ENCODE measurements around the gene RBL1. TPM values are rescaled to one million over a fixed set of nuclear protein-coding genes. Genes with fewer than 3 reads are reported as not detected.
"Not testable (repeated sequence)": the region's sequence is repeated elsewhere in the genome, so short reads cannot be mapped to it uniquely, and the experiment has no call there.

Gene RBL1
- total RNA-seq, 2 donors from 2014 or later: 38.3 to 44.1 TPM

DNA sequence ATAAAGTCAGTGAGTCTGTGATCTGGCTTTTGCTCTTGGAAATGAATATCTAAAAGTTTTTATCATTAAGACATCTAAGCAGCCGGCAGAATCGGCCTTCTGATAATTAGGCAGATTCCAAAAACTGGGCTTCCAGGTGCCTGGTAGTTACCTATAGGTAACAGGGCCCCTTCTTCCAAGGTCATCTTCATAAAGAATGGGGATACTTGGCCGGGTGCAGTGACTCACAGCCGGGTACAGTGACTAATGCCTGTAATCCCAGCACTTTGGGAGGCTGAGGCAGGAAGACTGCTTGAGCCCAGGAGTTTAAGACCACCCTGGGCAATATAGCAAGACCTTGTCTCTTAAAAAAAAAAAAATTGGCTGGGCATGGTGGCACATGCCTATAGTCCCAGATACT is 12.9 kb upstream of the RBL1 start:
- Mint-ChIP-seq H3K36me3 (ENCODE audit: insufficient read depth in 2 of 2) (no peaks in the 10 kb centered on the region), H3K9me3 (no peaks in the 10 kb centered on the region), H3K27me3 (ENCODE audit: low read depth) (no peaks in the 10 kb centered on the region), H3K27ac (no peak overlapping the region), H3K4me1 (ENCODE audit: low read depth) (no peaks in the 10 kb centered on the region), H3K4me3 (no peak overlapping the region)
- ATAC-seq (replicated peaks in 1 of 2) (no peak), DNase-seq (no peak)

DNA sequence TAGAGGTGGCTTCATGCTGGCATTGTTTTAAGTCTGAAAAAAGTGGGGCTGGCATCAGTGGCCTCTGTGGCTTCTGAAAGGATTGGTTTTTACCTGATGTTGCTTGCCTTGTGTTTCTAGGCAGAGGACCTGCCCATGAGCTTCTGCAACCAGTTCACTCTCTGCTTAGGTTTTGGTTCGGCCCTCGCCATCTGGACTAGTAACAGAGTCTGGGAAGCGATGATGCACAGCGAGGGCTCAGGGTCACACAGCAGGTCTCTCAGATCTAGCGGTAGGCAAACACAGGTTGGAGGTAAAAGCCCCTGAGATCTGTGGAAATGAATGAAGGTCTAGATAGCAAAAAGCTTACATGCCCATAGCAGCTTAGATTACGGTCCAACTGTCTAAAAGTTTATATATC is 6.8 kb upstream of the RBL1 start:
- H3K36me3 Mint-ChIP-seq (ENCODE audit: insufficient read depth in 2 of 2): no peaks in the 10 kb centered on the region

DNA sequence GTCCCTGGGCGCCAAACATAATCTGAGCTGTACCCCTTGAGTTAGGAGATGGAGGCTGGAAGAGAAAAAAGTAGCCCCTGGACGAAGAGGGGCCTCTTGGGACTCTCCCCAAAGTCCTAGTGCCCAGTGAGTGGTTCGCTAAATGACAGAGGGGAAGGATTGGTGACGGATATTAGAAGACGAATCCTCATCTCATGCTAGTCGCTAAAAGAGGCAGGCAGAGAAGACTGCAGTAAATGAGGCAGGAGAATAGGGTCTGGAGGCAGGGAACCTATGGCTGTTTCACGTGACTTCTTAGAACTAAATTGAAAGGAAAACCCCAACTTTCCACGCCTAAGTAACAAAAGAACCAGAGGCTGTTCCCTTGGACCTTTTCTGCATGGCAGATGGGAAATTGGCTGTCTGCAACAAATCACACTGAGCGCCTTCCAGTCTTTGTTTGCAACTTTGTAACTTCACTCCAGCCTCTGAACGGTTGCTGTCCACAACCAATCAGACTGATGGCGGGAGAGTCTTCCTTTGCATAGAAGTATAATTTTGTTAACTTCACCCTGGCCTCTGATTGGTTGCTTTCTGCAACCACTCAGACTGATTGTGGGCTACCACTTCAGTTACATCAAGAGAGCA is 731 bp upstream of the RBL1 start:
- Mint-ChIP-seq H3K36me3 (ENCODE audit: insufficient read depth in 2 of 2) (peaks cover 7 to 22% of the 10 kb centered on the region in 2 donors), H3K27ac (peak overlapping the region; percentile 100), H3K27me3 (ENCODE audit: low read depth) (no peaks in the 10 kb centered on the region), H3K4me3 (peak overlapping the region; percentile 99), H3K9me3 (no peaks in the 10 kb centered on the region), H3K4me1 (ENCODE audit: low read depth) (peaks cover 36% of the 10 kb centered on the region)
- ATAC-seq (replicated peaks in 1 of 2) (peak in 1 of 2 donors; percentile 16), DNase-seq (no peak)

More for the DNA sequence above, 6.8 kb upstream of the RBL1 start:
- Mint-ChIP-seq H3K4me3 (no peak overlapping the region), H3K27me3 (ENCODE audit: low read depth) (no peaks in the 10 kb centered on the region), H3K27ac (no peak overlapping the region), H3K9me3 (no peaks in the 10 kb centered on the region), H3K4me1 (ENCODE audit: low read depth) (no peaks in the 10 kb centered on the region)
- DNase-seq: no peak
- ATAC-seq (replicated peaks in 1 of 2): no peak

GRCh38 chr20:37095108-37095598 is 644 bp downstream of the RBL1 start:
- Mint-ChIP-seq H3K27me3 (ENCODE audit: low read depth) (no peaks in the 10 kb centered on the region), H3K4me1 (ENCODE audit: low read depth) (peaks cover 44% of the 10 kb centered on the region), H3K36me3 (ENCODE audit: insufficient read depth in 2 of 2) (peaks cover 7 to 28% of the 10 kb centered on the region in 2 donors), H3K27ac (peak overlapping the region; percentile 83), H3K9me3 (no peaks in the 10 kb centered on the region), H3K4me3 (peak overlapping the region; percentile 99)
- peak; percentile 41 to 53 for DNase-seq
- peak; percentile 33 to 50 for ATAC-seq (replicated peaks in 1 of 2)

GRCh38 chr20:37090407-37090806 is 5.4 kb downstream of the RBL1 start:
- H3K27ac Mint-ChIP-seq: no peak overlapping the region
- H3K4me3 Mint-ChIP-seq: no peak overlapping the region
- H3K36me3 Mint-ChIP-seq (ENCODE audit: insufficient read depth in 2 of 2): peaks cover 9 to 55% of the 10 kb centered on the region in 2 donors
- ATAC-seq (replicated peaks in 1 of 2) (no peak), DNase-seq (no peak)
- no peaks in the 10 kb centered on the region for H3K27me3 Mint-ChIP-seq (ENCODE audit: low read depth)
- peaks cover 41% of the 10 kb centered on the region for H3K4me1 Mint-ChIP-seq (ENCODE audit: low read depth)
- no peaks in the 10 kb centered on the region for H3K9me3 Mint-ChIP-seq

DNA sequence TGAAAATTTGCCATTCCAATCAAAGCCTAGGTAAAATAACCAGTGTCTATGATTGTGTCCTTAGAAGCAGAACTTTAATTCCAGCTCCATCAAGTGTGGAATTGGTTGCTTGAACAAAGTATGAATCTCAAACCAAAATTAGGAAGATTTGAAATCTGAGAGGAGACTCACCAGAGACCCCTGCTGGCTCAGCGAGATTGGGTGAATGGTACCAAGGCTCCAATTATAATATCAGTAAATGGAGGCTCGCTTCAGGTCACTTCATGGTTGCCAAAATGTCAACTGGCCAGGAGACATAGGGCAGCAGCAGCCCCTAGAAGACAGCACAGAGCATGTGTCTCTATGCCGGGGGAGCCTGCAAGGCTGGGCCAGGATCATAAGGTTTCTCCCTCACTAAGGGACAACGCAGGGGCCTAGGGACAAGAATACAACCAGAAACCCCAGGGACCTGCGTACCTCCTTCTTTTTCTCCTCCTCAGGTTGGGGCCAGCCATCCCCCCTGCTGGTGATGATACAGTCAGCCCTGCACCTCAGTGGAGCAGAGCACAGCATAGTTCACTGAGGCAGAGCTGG is 14.0 kb downstream of the RBL1 start:
- no peak overlapping the region for H3K4me3 Mint-ChIP-seq
- no peak overlapping the region for H3K27ac Mint-ChIP-seq
- no peaks in the 10 kb centered on the region for H3K27me3 Mint-ChIP-seq (ENCODE audit: low read depth)
- DNase-seq (no peak), ATAC-seq (replicated peaks in 1 of 2) (no peak)
- H3K36me3 Mint-ChIP-seq (ENCODE audit: insufficient read depth in 2 of 2): peaks cover 6 to 51% of the 10 kb centered on the region in 2 donors
- no peaks in the 10 kb centered on the region for H3K9me3 Mint-ChIP-seq
- peaks cover 21% of the 10 kb centered on the region for H3K4me1 Mint-ChIP-seq (ENCODE audit: low read depth)

DNA sequence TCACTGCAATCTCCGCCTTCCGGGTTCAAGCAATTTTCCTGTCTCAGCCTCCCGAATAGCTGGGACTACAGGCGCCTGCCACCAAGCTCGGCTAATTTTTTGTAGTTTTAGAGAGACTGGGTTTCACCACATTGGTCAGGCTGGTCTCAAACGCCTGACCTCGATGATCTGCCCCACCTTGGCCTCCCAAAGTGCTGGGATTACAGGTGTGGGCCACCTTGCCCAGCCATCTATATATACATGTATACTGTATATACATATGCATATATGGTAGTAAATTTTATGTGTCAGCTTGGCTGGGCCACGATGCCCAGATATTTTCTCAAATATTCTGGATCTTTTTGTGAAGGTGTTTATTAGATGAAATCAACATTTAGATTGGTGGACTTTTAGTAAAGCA is 18.8 kb downstream of the RBL1 start:
- no peak for DNase-seq
- Mint-ChIP-seq H3K27ac (no peak overlapping the region), H3K27me3 (ENCODE audit: low read depth) (no peaks in the 10 kb centered on the region), H3K4me3 (no peak overlapping the region), H3K36me3 (ENCODE audit: insufficient read depth in 2 of 2) (peaks cover 13 to 38% of the 10 kb centered on the region in 2 donors), H3K9me3 (no peaks in the 10 kb centered on the region), H3K4me1 (ENCODE audit: low read depth) (peaks cover 36% of the 10 kb centered on the region)
- ATAC-seq (replicated peaks in 1 of 2): no peak

- Mint-ChIP-seq H3K4me1 (ENCODE audit: low read depth) (peaks cover 39% of the 10 kb centered on the region), H3K36me3 (ENCODE audit: insufficient read depth in 2 of 2) (peaks cover 12 to 32% of the 10 kb centered on the region in 2 donors), H3K27ac (no peak overlapping the region)
Observed at GRCh38 chr20:37075932-37076685, 19.7 kb downstream of the RBL1 start.

GRCh38 chr20:37072293-37073196 is 23.3 kb downstream of the RBL1 start:
- Mint-ChIP-seq H3K36me3 (ENCODE audit: insufficient read depth in 2 of 2) (peaks cover 6 to 17% of the 10 kb centered on the region in 2 donors), H3K27me3 (ENCODE audit: low read depth) (no peaks in the 10 kb centered on the region), H3K27ac (peak overlapping the region; percentile 93), H3K4me3 (peak overlapping the region; percentile 61 to 81), H3K9me3 (no peaks in the 10 kb centered on the region), H3K4me1 (ENCODE audit: low read depth) (peaks cover 31% of the 10 kb centered on the region)
- ATAC-seq (replicated peaks in 1 of 2): no peak
- no peak for DNase-seq

More at GRCh38 chr20:37075932-37076685, 19.7 kb downstream of the RBL1 start:
- no peak for DNase-seq
- ATAC-seq (replicated peaks in 1 of 2): no peak
- no peaks in the 10 kb centered on the region for H3K9me3 Mint-ChIP-seq
- H3K27me3 Mint-ChIP-seq (ENCODE audit: low read depth): no peaks in the 10 kb centered on the region
- no peak overlapping the region for H3K4me3 Mint-ChIP-seq

GRCh38 chr20:37071481-37071911 is 24.3 kb downstream of the RBL1 start:
- Mint-ChIP-seq H3K4me3 (peak overlapping the region; percentile 61 to 81), H3K9me3 (no peaks in the 10 kb centered on the region), H3K27me3 (ENCODE audit: low read depth) (no peaks in the 10 kb centered on the region), H3K36me3 (ENCODE audit: insufficient read depth in 2 of 2) (peaks cover 6 to 20% of the 10 kb centered on the region in 2 donors), H3K27ac (peak overlapping the region; percentile 93), H3K4me1 (ENCODE audit: low read depth) (peaks cover 35% of the 10 kb centered on the region)
- DNase-seq (peak; percentile 25 to 42), ATAC-seq (replicated peaks in 1 of 2) (peak; percentile 93 to 94)

- H3K4me3 Mint-ChIP-seq; ATAC-seq (replicated peaks in 1 of 2); H3K27ac Mint-ChIP-seq; DNase-seq; H3K27me3 Mint-ChIP-seq (ENCODE audit: low read depth); H3K9me3 Mint-ChIP-seq: not testable (repeated sequence)
- peaks cover 32% of the 10 kb centered on the region for H3K4me1 Mint-ChIP-seq (ENCODE audit: low read depth)
- H3K36me3 Mint-ChIP-seq (ENCODE audit: insufficient read depth in 2 of 2): peaks cover 3 to 32% of the 10 kb centered on the region in 2 donors
Observed at GRCh38 chr20:37069563-37069962, 26.2 kb downstream of the RBL1 start.

DNA sequence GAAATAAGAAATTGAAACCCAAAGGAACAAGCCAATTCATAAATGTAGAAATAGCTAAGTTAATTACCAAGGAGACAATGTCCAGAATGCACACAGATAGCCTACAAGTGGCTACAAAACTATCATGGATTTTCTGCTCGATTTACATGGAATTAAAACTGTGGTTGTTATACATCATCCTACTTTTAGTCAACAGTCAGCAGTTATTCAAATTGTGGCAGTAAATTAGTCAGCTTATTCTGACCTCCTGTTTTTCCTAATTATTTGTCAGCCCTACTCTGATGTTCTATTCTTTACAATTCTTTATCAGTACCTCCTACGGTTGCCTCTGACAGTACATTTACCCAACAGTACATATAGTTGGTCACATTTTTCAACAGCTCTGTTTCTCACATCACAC is 29.6 kb downstream of the RBL1 start:
- ATAC-seq (replicated peaks in 1 of 2) (no peak), DNase-seq (no peak)
- Mint-ChIP-seq H3K9me3 (no peaks in the 10 kb centered on the region), H3K4me1 (ENCODE audit: low read depth) (peaks cover 8% of the 10 kb centered on the region), H3K27me3 (ENCODE audit: low read depth) (no peaks in the 10 kb centered on the region), H3K27ac (no peak overlapping the region), H3K36me3 (ENCODE audit: insufficient read depth in 2 of 2) (peaks cover 2 to 34% of the 10 kb centered on the region in 2 donors), H3K4me3 (no peak overlapping the region)

Measured in activated T-cell treated with anti-CD3 and anti-CD28 coated beads, Interleukin-2, amount 50 U/mL, for 72 hours (primary cell).